Progenitor cell of endocrine pancreas (in vitro differentiated cells): ENCODE results near the gene TEX11. TPM values are rescaled to one million over a fixed set of nuclear protein-coding genes. Genes with fewer than 3 reads are reported as not detected.
"Not testable (repeated sequence)": the region's sequence is repeated elsewhere in the genome, so short reads cannot be mapped to it uniquely, and the experiment has no call there.

ENCODE experiments used
- DNase-seq: peaks from one replicate; pipeline ENCODE4 v3.0.0; 2021; ENCODE audit warnings: low spot score; ENCODE audit not compliant: unreplicated experiment
- H3K27ac Mint-ChIP-seq: 2 replicates; pipeline ENCODE4 v1.8.0; 2021; ENCODE audit warnings: mild to moderate bottlenecking, moderate library complexity, mixed read lengths
- H3K27me3 Mint-ChIP-seq: 2 replicates; pipeline ENCODE4 v1.8.0; 2021; ENCODE audit warnings: mixed read lengths
- H3K36me3 Mint-ChIP-seq: 2 replicates; pipeline ENCODE4 v1.8.0; 2022; ENCODE audit warnings: mixed read lengths; ENCODE audit not compliant: insufficient read depth
- H3K4me1 Mint-ChIP-seq: 2 replicates; pipeline ENCODE4 v1.8.0; 2021; ENCODE audit warnings: low read depth, mixed read lengths
- H3K4me3 Mint-ChIP-seq: 2 replicates; pipeline ENCODE4 v1.8.0; 2021; ENCODE audit warnings: low read depth, mild to moderate bottlenecking, moderate library complexity, mixed read lengths
- H3K9me3 Mint-ChIP-seq: 2 replicates; pipeline ENCODE4 v1.8.0; 2021; ENCODE audit warnings: low read depth, mixed read lengths
- total RNA-seq: library from RNA; stranded (reverse); gene quantifications from 2 replicates; pipeline ENCODE4 v1.2.1, GENCODE V29; 2021
- TF ChIP-seq, protein P1 (sequence below): fragments of 200-600 bp; sonication (generic); IDR thresholded peaks from one replicate; pipeline ENCODE4 v1.5.0; 2021; ENCODE audit warnings: antibody characterized with exemption, mild to moderate bottlenecking; ENCODE audit not compliant: unreplicated experiment

Gene TEX11
- total RNA-seq, 1 donor from 2014 or later = 6.5 TPM

DNA sequence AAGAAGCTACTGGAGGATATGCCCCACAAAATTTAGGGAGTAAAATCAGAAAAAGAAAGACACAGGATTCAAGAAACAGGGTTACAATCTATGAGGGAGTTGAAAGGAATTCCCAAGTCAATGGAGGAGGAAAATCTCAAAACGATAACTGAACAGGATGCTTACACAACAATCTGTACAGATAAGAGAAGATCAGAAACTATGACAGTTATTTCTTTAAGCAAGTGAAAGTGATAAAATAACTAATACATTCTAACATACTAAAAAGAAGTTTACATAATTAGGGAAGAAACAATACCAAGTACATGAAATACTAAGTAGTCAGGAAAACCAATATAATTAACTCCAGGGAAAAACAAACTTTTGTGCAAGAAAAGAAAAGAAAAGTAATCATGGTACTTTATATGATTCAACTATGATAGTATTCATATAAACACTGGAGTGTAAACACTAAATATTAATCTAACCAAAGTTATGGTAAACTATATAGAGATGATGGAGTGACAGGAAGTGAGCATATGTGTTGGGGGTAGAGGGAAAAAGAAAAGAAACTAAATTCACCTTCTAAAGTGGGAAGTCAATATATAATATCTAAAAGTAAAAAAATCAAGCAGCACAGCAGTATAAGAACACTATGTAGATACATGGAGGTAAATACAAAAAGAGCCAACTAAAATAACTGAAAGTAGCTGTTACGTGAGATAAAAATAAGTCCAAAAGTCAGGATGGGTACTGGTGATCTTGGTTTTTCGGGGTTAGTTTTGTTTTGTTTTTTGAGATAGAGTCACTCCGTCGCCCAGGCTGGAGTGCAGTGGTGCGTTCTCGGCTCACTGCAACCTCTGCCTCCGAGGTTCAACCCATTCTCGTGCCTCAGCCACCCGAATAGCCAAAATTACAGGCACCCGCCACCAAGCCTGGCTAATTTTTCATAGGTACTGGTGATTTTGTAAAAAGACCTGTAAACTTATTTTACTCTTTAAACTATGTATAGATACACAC, 99.3 kb downstream of the TEX11 start:
- no peak overlapping the region for H3K27ac Mint-ChIP-seq
- H3K9me3 Mint-ChIP-seq = peaks cover 18% of the 10 kb centered on the region
- no peaks in the 10 kb centered on the region for H3K27me3 Mint-ChIP-seq
- H3K36me3 Mint-ChIP-seq = peaks cover 2% of the 10 kb centered on the region
- H3K4me3 Mint-ChIP-seq = no peak overlapping the region
- H3K4me1 Mint-ChIP-seq = no peaks in the 10 kb centered on the region
- DNase-seq = no peak
- TF ChIP-seq, protein P1, sequence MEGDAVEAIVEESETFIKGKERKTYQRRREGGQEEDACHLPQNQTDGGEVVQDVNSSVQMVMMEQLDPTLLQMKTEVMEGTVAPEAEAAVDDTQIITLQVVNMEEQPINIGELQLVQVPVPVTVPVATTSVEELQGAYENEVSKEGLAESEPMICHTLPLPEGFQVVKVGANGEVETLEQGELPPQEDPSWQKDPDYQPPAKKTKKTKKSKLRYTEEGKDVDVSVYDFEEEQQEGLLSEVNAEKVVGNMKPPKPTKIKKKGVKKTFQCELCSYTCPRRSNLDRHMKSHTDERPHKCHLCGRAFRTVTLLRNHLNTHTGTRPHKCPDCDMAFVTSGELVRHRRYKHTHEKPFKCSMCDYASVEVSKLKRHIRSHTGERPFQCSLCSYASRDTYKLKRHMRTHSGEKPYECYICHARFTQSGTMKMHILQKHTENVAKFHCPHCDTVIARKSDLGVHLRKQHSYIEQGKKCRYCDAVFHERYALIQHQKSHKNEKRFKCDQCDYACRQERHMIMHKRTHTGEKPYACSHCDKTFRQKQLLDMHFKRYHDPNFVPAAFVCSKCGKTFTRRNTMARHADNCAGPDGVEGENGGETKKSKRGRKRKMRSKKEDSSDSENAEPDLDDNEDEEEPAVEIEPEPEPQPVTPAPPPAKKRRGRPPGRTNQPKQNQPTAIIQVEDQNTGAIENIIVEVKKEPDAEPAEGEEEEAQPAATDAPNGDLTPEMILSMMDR = no peak

DNA sequence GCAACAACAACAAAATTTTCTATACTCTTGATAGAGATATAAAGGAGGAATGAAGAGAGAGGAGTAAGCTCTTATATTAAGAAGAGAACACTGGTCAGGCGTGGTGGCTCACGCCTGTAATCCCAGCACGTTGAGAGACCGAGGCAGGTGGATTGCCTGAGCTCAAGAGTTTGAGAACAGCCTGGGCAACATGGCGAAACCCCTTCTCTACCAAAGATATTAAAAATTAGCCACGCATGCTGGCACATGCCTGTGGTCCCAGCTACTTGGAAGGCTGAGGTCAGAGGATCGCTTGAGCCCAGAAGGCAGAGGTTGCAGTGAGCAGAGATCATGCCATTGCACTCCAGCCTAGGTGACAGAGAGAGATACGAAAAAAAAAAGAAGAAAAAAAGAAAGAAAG, 102.4 kb downstream of the TEX11 start:
- Mint-ChIP-seq H3K36me3 (peaks cover 2% of the 10 kb centered on the region), H3K27ac (peak overlapping the region; percentile 62), H3K4me1 (no peaks in the 10 kb centered on the region), H3K4me3 (no peak overlapping the region), H3K27me3 (no peaks in the 10 kb centered on the region), H3K9me3 (peaks cover 7% of the 10 kb centered on the region)
- TF ChIP-seq, protein P1 = no peak
- no peak for DNase-seq

DNA sequence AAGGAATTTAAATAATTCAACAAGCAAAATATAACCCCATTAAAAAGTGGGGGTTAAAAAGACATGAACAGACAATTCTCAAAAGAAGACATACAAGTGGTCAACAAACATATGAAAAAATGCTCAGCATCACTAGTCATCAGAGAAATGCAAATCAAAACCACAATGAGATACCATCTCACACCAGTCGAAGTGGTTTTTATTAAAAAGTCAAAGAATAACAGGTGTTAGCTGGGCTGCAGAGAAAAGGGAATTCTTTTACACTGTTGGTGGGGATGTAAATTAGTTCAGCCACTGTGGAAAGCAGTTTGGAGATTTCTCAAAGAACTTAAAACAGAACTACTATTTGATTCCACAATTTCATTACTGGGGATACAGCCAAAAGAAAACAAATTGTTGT, 111.8 kb downstream of the TEX11 start:
- H3K4me3 Mint-ChIP-seq, H3K4me1 Mint-ChIP-seq, DNase-seq, H3K27ac Mint-ChIP-seq, H3K27me3 Mint-ChIP-seq, H3K36me3 Mint-ChIP-seq: not testable (repeated sequence)
- peaks cover 11% of the 10 kb centered on the region for H3K9me3 Mint-ChIP-seq

- no peak overlapping the region for H3K27ac Mint-ChIP-seq
- H3K27me3 Mint-ChIP-seq = no peaks in the 10 kb centered on the region
- TF ChIP-seq, protein P1 = no peak
- no peaks in the 10 kb centered on the region for H3K36me3 Mint-ChIP-seq
- peaks cover 21% of the 10 kb centered on the region for H3K9me3 Mint-ChIP-seq
- no peak overlapping the region for H3K4me3 Mint-ChIP-seq
- no peaks in the 10 kb centered on the region for H3K4me1 Mint-ChIP-seq
- DNase-seq = no peak
Measured at GRCh38 chrX:70774223-70774622, 134.3 kb downstream of the TEX11 start.

- no peaks in the 10 kb centered on the region for H3K36me3 Mint-ChIP-seq
- no peak overlapping the region for H3K4me3 Mint-ChIP-seq
- peaks cover 4% of the 10 kb centered on the region for H3K27me3 Mint-ChIP-seq
- H3K27ac Mint-ChIP-seq = no peak overlapping the region
- no peak for DNase-seq
- H3K4me1 Mint-ChIP-seq = no peaks in the 10 kb centered on the region
- TF ChIP-seq, protein P1 = peak; percentile 62
- H3K9me3 Mint-ChIP-seq = peaks cover 22% of the 10 kb centered on the region
Measured at GRCh38 chrX:70769659-70770227, 138.8 kb downstream of the TEX11 start.
